NCI-H2029 treated with DMSO at 0.1 percent for 48 hours (cell line): Measurements from ENCODE around the gene ABCA4.
"Not testable (repeated sequence)": the region's sequence is repeated elsewhere in the genome, so short reads cannot be mapped to it uniquely, and the experiment has no call there.

Source experiments
- DNase-seq: peaks from one replicate; lab custom pipeline; 2025; lab: John Stamatoyannopoulos, UW

ABCA4 gene

GRCh38 chr1:94120991-94121390, at the start of gene ABCA4:
TSS of gene ABCA4 (minus strand) at chr1:94121148. CDS start at chr1:94121045, 103 bp downstream.
- no peak for DNase-seq

- DNase-seq = no peak
These were observed 48.2 kb upstream of the ABCA4 start for GRCh38 chr1:94169126-94169525.

GRCh38 chr1:94165843-94166242, 44.9 kb upstream of the ABCA4 start:
- DNase-seq = no peak

- not testable (repeated sequence) for DNase-seq
These were observed 43.9 kb upstream of the ABCA4 start for GRCh38 chr1:94164885-94165284.

- not testable (repeated sequence) for DNase-seq
These were observed 43.2 kb upstream of the ABCA4 start for GRCh38 chr1:94164121-94164520.

- DNase-seq = not testable (repeated sequence)
These were observed 42.3 kb upstream of the ABCA4 start for GRCh38 chr1:94163249-94163648.

GRCh38 chr1:94160811-94161210, 39.9 kb upstream of the ABCA4 start:
- DNase-seq = no peak

GRCh38 chr1:94156096-94156625, 35.2 kb upstream of the ABCA4 start:
- no peak for DNase-seq

- peak; percentile 23 for DNase-seq
These were observed 34.0 kb upstream of the ABCA4 start for GRCh38 chr1:94154989-94155388.

GRCh38 chr1:94153133-94153532, 32.2 kb upstream of the ABCA4 start:
- DNase-seq = no peak

GRCh38 chr1:94149166-94149565, 28.2 kb upstream of the ABCA4 start:
- DNase-seq = not testable (repeated sequence)

GRCh38 chr1:94146273-94146672, 25.3 kb upstream of the ABCA4 start:
- DNase-seq = no peak

GRCh38 chr1:94144836-94145235, 23.9 kb upstream of the ABCA4 start:
- DNase-seq = no peak

GRCh38 chr1:94143809-94144176, 22.8 kb upstream of the ABCA4 start:
- DNase-seq = peak; percentile 95

- DNase-seq = peak; percentile 68
These were observed 22.3 kb upstream of the ABCA4 start for GRCh38 chr1:94143173-94143808.

GRCh38 chr1:94142583-94142982, 21.6 kb upstream of the ABCA4 start:
- no peak for DNase-seq

- no peak for DNase-seq
These were observed 21.1 kb upstream of the ABCA4 start for GRCh38 chr1:94142022-94142421.

- no peak for DNase-seq
These were observed 11.2 kb upstream of the ABCA4 start for GRCh38 chr1:94132111-94132510.

- no peak for DNase-seq
These were observed 10.1 kb upstream of the ABCA4 start for GRCh38 chr1:94130851-94131595.

- DNase-seq = no peak
These were observed 5.7 kb upstream of the ABCA4 start for GRCh38 chr1:94126651-94127050.

- no peak for DNase-seq
These were observed 4.9 kb upstream of the ABCA4 start for GRCh38 chr1:94125551-94126514.

GRCh38 chr1:94124538-94124937, 3.6 kb upstream of the ABCA4 start:
- DNase-seq = no peak
